Measurements from ENCODE around the gene LAG3. TPM values are rescaled to one million over a fixed set of nuclear protein-coding genes. Genes with fewer than 3 reads are reported as not detected.

LAG3 gene
- total RNA-seq, 1 experiment from 2014 or later = not detected

- DNase-seq (ENCODE audit: low read depth) = no peak
Observed at GRCh38 chr12:6753772-6754356, 18.5 kb upstream of the LAG3 start.

- no peak for DNase-seq (ENCODE audit: low read depth)
Observed at GRCh38 chr12:6754411-6754810, 17.9 kb upstream of the LAG3 start.

- no peak for DNase-seq (ENCODE audit: low read depth)
Observed at GRCh38 chr12:6757028-6757690, 15.2 kb upstream of the LAG3 start.

- DNase-seq (ENCODE audit: low read depth) = no peak
Observed at GRCh38 chr12:6758506-6759095, 13.7 kb upstream of the LAG3 start.

GRCh38 chr12:6759741-6760140, 12.6 kb upstream of the LAG3 start:
- no peak for DNase-seq (ENCODE audit: low read depth)

GRCh38 chr12:6763380-6763779, 8.9 kb upstream of the LAG3 start:
- DNase-seq (ENCODE audit: low read depth) = no peak

- DNase-seq (ENCODE audit: low read depth) = peak; percentile 99
Observed at GRCh38 chr12:6764011-6764828, 8.1 kb upstream of the LAG3 start.

GRCh38 chr12:6765048-6765633, 7.2 kb upstream of the LAG3 start:
- peak; percentile 33 for DNase-seq (ENCODE audit: low read depth)

GRCh38 chr12:6765634-6766581, 6.4 kb upstream of the LAG3 start, which contains the start of gene PTMS:
PTMS (plus strand) TSS chr12:6766363; CDS start chr12:6766706, 343 bp downstream.
- peak; percentile 94 for DNase-seq (ENCODE audit: low read depth)

GRCh38 chr12:6766651-6767349, 5.5 kb upstream of the LAG3 start:
- DNase-seq (ENCODE audit: low read depth) = peak; percentile 71

- DNase-seq (ENCODE audit: low read depth) = peak; percentile 13
Observed at GRCh38 chr12:6767353-6768319, 4.7 kb upstream of the LAG3 start.

GRCh38 chr12:6768437-6768914, 3.8 kb upstream of the LAG3 start:
- no peak for DNase-seq (ENCODE audit: low read depth)

GRCh38 chr12:6768990-6769389, 3.3 kb upstream of the LAG3 start:
- peak; percentile 24 for DNase-seq (ENCODE audit: low read depth)

GRCh38 chr12:6769666-6770065, 2.7 kb upstream of the LAG3 start:
- no peak for DNase-seq (ENCODE audit: low read depth)

GRCh38 chr12:6770094-6770493, 2.2 kb upstream of the LAG3 start:
- DNase-seq (ENCODE audit: low read depth) = no peak

GRCh38 chr12:6770600-6770999, 1.7 kb upstream of the LAG3 start:
- DNase-seq (ENCODE audit: low read depth) = no peak

GRCh38 chr12:6771091-6771495, 1.2 kb upstream of the LAG3 start:
- peak; percentile 41 for DNase-seq (ENCODE audit: low read depth)

- DNase-seq (ENCODE audit: low read depth) = peak; percentile 22
Observed at GRCh38 chr12:6771509-6772330, 600 bp upstream of the LAG3 start.
